OCI-LY1 (cell line): ENCODE data around the gene SLC6A3.

Source experiments
- H2AFZ ChIP-seq: fragments of 200-600 bp; sonication (generic), shearing (Covaris generic); 2 replicates; pipeline ENCODE4 v1.6.0; 2014; ENCODE audit warnings: antibody characterized with exemption, mild to moderate bottlenecking, low read length
- H3F3A ChIP-seq: fragments of 200-600 bp; sonication (generic), shearing (Covaris generic); 2 replicates; pipeline ENCODE4 v1.6.0; 2014; ENCODE audit warnings: mild to moderate bottlenecking, antibody characterized with exemption, low read length, moderate library complexity; ENCODE audit not compliant: insufficient read depth
- H3K27ac ChIP-seq: fragments of 200-600 bp; sonication (generic); 2 replicates; pipeline ENCODE4 v1.5.1; 2014; ENCODE audit warnings: low read length, mixed run types, mild to moderate bottlenecking, low read depth; ENCODE audit not compliant: poor library complexity, severe bottlenecking
- H3K27me3 ChIP-seq: fragments of 200-600 bp; sonication (generic); 2 replicates; pipeline ENCODE4 v1.6.0; 2014; ENCODE audit warnings: antibody characterized with exemption, mild to moderate bottlenecking, low read length, moderate library complexity; ENCODE audit not compliant: insufficient read depth
- H3K36me3 ChIP-seq: fragments of 200-600 bp; sonication (generic); 2 replicates; pipeline ENCODE4 v1.6.1; 2014; ENCODE audit warnings: mild to moderate bottlenecking, antibody characterized with exemption, low read length, moderate library complexity, mixed read lengths; ENCODE audit not compliant: insufficient read depth
- H3K4me1 ChIP-seq: fragments of 200-600 bp; sonication (generic); 2 replicates; pipeline ENCODE4 v1.5.1; 2014; ENCODE audit warnings: mild to moderate bottlenecking, low read length, moderate library complexity; ENCODE audit not compliant: insufficient read depth, severe bottlenecking
- H3K4me2 ChIP-seq: fragments of 200-600 bp; sonication (generic), shearing (Covaris generic); 2 replicates; pipeline ENCODE4 v1.6.1; 2014; ENCODE audit warnings: low read length
- H3K4me3 ChIP-seq: fragments of 200-600 bp; sonication (generic); 2 replicates; pipeline ENCODE4 v1.5.1; 2014; ENCODE audit warnings: low read length, low read depth, mild to moderate bottlenecking, mixed read lengths; ENCODE audit not compliant: poor library complexity, severe bottlenecking
- H3K79me2 ChIP-seq: fragments of 200-600 bp; shearing (Covaris generic); 2 replicates; pipeline ENCODE4 v1.6.1; 2016; ENCODE audit warnings: mixed run types, low read length, mixed read lengths; ENCODE audit not compliant: insufficient read depth
- H3K9ac ChIP-seq: fragments of 200-600 bp; sonication (generic), shearing (Covaris generic); 2 replicates; pipeline ENCODE4 v1.6.1; 2014; ENCODE audit warnings: mild to moderate bottlenecking, low read length, mixed read lengths
- H3K9me2 ChIP-seq: fragments of 200-600 bp; sonication (generic), shearing (Covaris generic); 2 replicates; pipeline ENCODE4 v1.6.1; 2014; ENCODE audit warnings: low read depth, mild to moderate bottlenecking, low read length, mixed read lengths
- H3K9me3 ChIP-seq: fragments of 200-600 bp; shearing (Covaris generic); 2 replicates; pipeline ENCODE4 v1.6.1; 2014; ENCODE audit warnings: low read length, mixed read lengths
- H4K20me1 ChIP-seq: fragments of 200-600 bp; sonication (generic), shearing (Covaris generic); 2 replicates; pipeline ENCODE4 v1.6.0; 2016; ENCODE audit warnings: mild to moderate bottlenecking, low read length; ENCODE audit not compliant: insufficient read depth
- EZH2 ChIP-seq: fragments of 200-600 bp; sonication (generic), shearing (Covaris generic); IDR thresholded peaks from 2 replicates; pipeline ENCODE4 v1.8.0; 2017; ENCODE audit warnings: borderline replicate concordance, mixed run types, mild to moderate bottlenecking, antibody characterized with exemption, low read length, moderate library complexity, mixed read lengths
- TF ChIP-seq, protein P1 (sequence below): fragments of 200-600 bp; sonication (generic), shearing (Covaris generic); IDR thresholded peaks from 2 replicates; pipeline ENCODE4 v1.5.1; 2017; ENCODE audit warnings: mild to moderate bottlenecking, antibody characterized with exemption, low read length, moderate library complexity, mixed read lengths

SLC6A3 gene

DNA sequence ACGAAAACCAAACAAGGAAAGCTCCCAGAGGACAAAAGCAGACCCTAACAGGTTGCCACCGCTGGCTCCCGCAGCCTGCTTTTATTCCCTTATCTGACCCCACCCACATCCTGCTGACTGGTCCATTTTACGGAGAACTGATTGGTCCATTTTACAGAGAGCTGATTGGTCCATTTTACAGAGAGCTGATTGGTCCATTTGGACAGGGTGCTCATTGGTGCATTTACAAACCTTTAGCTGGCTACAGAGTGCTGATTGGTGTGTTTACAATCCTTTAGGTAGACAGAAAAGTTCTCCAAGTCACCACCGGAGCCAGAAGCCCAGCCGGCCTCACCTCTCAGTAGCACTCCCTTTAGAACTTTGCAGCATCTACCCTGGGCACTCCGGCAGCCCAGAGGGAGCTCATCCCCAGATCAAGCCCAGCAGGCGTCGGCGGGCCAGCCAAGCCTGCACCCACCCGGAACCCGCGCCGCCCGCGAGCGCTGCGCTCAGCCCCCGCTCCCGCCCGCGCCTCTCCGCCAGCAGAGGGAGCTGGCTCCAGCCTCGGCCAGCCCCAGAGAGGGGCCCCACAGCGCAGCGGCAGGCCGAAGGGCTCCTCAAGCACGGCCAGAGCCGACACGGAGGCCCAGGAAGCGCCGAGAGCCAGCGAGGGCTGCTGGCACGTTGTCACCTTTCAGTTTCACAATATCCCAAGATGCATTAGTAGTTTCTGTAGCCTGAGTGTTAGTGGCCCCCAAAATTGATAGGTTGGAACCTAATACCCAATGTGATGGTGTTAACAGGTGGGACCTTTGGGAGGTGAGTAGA lies 65.0 kb downstream of the SLC6A3 start:
- Histone ChIP-seq H2AFZ (no peak overlapping the region), H4K20me1 (no peaks in the 10 kb centered on the region), H3K79me2 (no peaks in the 10 kb centered on the region), H3K9ac (no peak overlapping the region), H3F3A (no peaks in the 10 kb centered on the region), H3K4me2 (peak overlapping the region; percentile 5; the same call in 1 of the 2 replicates), H3K9me2 (no peaks in the 10 kb centered on the region), H3K4me3 (no peak overlapping the region), H3K36me3 (no peaks in the 10 kb centered on the region), H3K27ac (no peak overlapping the region), H3K9me3 (peaks cover 8% of the 10 kb centered on the region; the same call in 1 of the 2 replicates), H3K4me1 (peaks cover under 1% of the 10 kb centered on the region), H3K27me3 (peaks cover 11% of the 10 kb centered on the region; the same call in 1 of the 2 replicates)
- no peak for TF ChIP-seq EZH2
- TF ChIP-seq, protein P1, sequence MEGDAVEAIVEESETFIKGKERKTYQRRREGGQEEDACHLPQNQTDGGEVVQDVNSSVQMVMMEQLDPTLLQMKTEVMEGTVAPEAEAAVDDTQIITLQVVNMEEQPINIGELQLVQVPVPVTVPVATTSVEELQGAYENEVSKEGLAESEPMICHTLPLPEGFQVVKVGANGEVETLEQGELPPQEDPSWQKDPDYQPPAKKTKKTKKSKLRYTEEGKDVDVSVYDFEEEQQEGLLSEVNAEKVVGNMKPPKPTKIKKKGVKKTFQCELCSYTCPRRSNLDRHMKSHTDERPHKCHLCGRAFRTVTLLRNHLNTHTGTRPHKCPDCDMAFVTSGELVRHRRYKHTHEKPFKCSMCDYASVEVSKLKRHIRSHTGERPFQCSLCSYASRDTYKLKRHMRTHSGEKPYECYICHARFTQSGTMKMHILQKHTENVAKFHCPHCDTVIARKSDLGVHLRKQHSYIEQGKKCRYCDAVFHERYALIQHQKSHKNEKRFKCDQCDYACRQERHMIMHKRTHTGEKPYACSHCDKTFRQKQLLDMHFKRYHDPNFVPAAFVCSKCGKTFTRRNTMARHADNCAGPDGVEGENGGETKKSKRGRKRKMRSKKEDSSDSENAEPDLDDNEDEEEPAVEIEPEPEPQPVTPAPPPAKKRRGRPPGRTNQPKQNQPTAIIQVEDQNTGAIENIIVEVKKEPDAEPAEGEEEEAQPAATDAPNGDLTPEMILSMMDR = peak; percentile 74

DNA sequence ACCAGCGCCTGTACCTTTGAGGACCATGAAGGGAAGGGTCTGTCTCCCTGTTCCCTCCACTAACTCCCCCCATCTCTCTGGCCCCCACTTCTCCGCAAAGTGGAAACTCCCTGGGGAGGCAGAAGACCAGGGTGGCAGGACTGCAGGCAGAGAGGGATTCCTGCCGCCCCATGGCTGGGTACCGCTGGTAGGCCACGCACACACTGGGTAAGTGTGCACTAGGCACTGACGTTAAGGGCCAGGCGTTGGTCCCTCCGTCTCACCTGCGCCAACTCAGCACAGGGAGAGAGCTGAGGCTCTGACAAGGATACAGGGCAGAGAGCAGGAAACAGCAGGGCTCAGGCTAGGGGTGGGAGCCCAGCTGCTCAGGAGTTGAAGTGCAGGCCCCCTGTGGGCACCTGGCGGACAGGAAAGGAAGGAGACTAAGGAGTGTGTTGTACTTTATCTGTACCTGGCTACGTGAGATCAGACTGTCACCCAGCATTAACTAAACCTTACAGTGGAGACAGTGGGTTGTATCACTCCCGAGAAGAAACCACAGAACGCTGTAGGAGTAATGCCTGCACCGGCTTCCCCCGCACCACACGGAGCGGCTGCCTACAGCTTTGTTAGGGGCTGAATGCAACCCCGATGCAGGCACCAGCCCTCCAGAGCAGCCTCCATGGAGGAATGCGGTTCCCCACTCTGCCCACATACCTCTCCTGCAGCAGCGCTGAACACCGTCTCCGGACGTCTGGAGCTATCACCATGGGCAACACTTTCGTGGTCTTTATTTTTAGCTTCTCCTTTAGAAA lies 66.2 kb downstream of the SLC6A3 start:
- Histone ChIP-seq H3K79me2 (no peaks in the 10 kb centered on the region), H3K4me2 (no peak overlapping the region), H3K9ac (no peak overlapping the region), H3K36me3 (no peaks in the 10 kb centered on the region), H3K27ac (no peak overlapping the region), H2AFZ (no peak overlapping the region), H3K4me1 (no peaks in the 10 kb centered on the region), H3K4me3 (no peak overlapping the region), H3F3A (no peaks in the 10 kb centered on the region), H3K9me2 (no peaks in the 10 kb centered on the region), H4K20me1 (no peaks in the 10 kb centered on the region), H3K27me3 (peaks cover 11% of the 10 kb centered on the region; the same call in 1 of the 2 replicates), H3K9me3 (peaks cover 8% of the 10 kb centered on the region; the same call in 1 of the 2 replicates)
- TF ChIP-seq, protein P1 = no peak
- TF ChIP-seq EZH2 = no peak

DNA sequence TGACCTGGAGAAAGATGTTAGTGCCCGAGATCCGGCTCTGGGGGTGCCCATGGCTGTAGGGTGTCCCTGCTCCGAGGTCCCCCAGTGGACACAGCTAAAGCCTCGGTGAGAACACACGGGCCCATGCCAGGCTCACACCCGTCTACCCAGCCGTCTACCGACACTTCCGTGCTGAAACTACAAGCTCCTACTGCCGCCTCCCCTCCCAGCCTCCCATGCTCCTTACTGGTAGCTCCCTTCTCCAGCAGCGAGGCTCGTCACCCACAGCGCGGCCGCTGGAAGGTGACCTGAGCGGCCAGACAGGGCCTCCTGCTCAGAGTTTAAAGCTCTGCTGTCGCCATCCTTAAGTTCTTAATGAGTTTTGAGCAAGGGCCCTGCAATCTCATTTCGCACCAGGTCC lies 67.1 kb downstream of the SLC6A3 start:
- no peaks in the 10 kb centered on the region for H3F3A ChIP-seq
- H3K9ac ChIP-seq = no peak overlapping the region
- TF ChIP-seq, protein P1 = no peak
- TF ChIP-seq EZH2 = no peak
- H3K27me3 ChIP-seq = peaks cover 11% of the 10 kb centered on the region; the same call in 1 of the 2 replicates
- H3K4me2 ChIP-seq = no peak overlapping the region
- H3K4me3 ChIP-seq = no peak overlapping the region
- no peaks in the 10 kb centered on the region for H4K20me1 ChIP-seq
- H2AFZ ChIP-seq = no peak overlapping the region
- H3K27ac ChIP-seq = no peak overlapping the region
- no peaks in the 10 kb centered on the region for H3K79me2 ChIP-seq
- no peaks in the 10 kb centered on the region for H3K36me3 ChIP-seq
- no peaks in the 10 kb centered on the region for H3K4me1 ChIP-seq
- H3K9me2 ChIP-seq = no peaks in the 10 kb centered on the region
- peaks cover 8% of the 10 kb centered on the region; the same call in 1 of the 2 replicates for H3K9me3 ChIP-seq
